OCI-LY3 (cell line): ENCODE data around the gene PEX16.

Source experiments
- CTCF ChIP-seq: fragments of 200-600, 300-600 bp; sonication (generic); IDR thresholded peaks from 2 replicates; pipeline ENCODE4 v1.5.1; 2014; ENCODE audit warnings: antibody characterized with exemption, low read length, low read depth
- EZH2phosphoT487 ChIP-seq: fragments of 200-600 bp; shearing (Covaris generic); IDR thresholded peaks from 2 replicates; pipeline ENCODE4 v1.6.1; 2018; ENCODE audit warnings: antibody characterized with exemption, mixed run types, low read depth

- no peak for TF ChIP-seq CTCF
- TF ChIP-seq EZH2phosphoT487: no peak
Observed at GRCh38 chr11:45881708-45882368, 35.8 kb downstream of the PEX16 start.
